Prostate gland (tissue), 2 donors: Measurements from ENCODE around the gene ADD2.

ENCODE experiments used
- POLR2A ChIP-seq: fragments of 450-650 bp; IDR thresholded peaks from one replicate; pipeline ENCODE4 v1.6.1; 2016; ENCODE audit warnings: antibody characterized with exemption, mild to moderate bottlenecking
- POLR2AphosphoS5 ChIP-seq: sonication (generic); formaldehyde crosslinking; IDR thresholded peaks from one replicate; pipeline ENCODE4 v1.6.1; 2017; ENCODE audit warnings: antibody characterized with exemption
- TF ChIP-seq, protein P1 (sequence below), 4 experiments: fragments of 200-600 bp in 2 of 4; fragments of 450-650 bp in 2 of 4; sonication (generic) in 2 of 4; IDR thresholded peaks; 1 replicate in 3 of 4; 2 replicates in 1 of 4; pipeline ENCODE4 v1.5.1; 2016 to 2019; ENCODE audit warnings: antibody characterized with exemption in 4 of 4, mild to moderate bottlenecking in 2 of 4, moderate library complexity in 2 of 4

GRCh38 chr2:70673041-70673647 is 94.9 kb downstream of the ADD2 start:
- TF ChIP-seq, protein P1, sequence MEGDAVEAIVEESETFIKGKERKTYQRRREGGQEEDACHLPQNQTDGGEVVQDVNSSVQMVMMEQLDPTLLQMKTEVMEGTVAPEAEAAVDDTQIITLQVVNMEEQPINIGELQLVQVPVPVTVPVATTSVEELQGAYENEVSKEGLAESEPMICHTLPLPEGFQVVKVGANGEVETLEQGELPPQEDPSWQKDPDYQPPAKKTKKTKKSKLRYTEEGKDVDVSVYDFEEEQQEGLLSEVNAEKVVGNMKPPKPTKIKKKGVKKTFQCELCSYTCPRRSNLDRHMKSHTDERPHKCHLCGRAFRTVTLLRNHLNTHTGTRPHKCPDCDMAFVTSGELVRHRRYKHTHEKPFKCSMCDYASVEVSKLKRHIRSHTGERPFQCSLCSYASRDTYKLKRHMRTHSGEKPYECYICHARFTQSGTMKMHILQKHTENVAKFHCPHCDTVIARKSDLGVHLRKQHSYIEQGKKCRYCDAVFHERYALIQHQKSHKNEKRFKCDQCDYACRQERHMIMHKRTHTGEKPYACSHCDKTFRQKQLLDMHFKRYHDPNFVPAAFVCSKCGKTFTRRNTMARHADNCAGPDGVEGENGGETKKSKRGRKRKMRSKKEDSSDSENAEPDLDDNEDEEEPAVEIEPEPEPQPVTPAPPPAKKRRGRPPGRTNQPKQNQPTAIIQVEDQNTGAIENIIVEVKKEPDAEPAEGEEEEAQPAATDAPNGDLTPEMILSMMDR (IDR thresholded peaks at IDR 0.05): no peak
- TF ChIP-seq POLR2AphosphoS5 (no peak), POLR2A (no peak)
